ENCODE data around the gene AGBL4. TPM values are rescaled to one million over a fixed set of nuclear protein-coding genes. Genes with fewer than 3 reads are reported as not detected.
"Not testable (repeated sequence)": the region's sequence is repeated elsewhere in the genome, so short reads cannot be mapped to it uniquely, and the experiment has no call there.

Gene AGBL4
- total RNA-seq, 4 donors from 2014 or later: 0.13 TPM; not detected in 3

- Histone ChIP-seq H3K9me3 (no peaks in the 10 kb centered on the region), H3K4me1 (peaks cover 0 to 21% (median 9%) of the 10 kb centered on the region in 4 donors), H3K27ac (replicated peaks in 1 of 4) (no peak overlapping the region), H3K27me3 (no peaks in the 10 kb centered on the region), H3K4me3 (no peak overlapping the region), H3K36me3 (no peaks in the 10 kb centered on the region)
- TF ChIP-seq CTCF (IDR thresholded peaks at IDR 0.05): no peak
- TF ChIP-seq POLR2A (IDR thresholded peaks at IDR 0.05; ENCODE audit: low read depth): no peak
- no peak for TF ChIP-seq POLR2AphosphoS5 (IDR thresholded peaks at IDR 0.05)
- TF ChIP-seq EP300 (IDR thresholded peaks at IDR 0.05): no peak
- DNase-seq (ENCODE audit: extremely low spot score): no peak
- intact Hi-C loops (cut with DNase I): no loop called here
- 89% methylated on average over 3 of the region's 3 CpGs for WGBS
Observed at GRCh38 chr1:48523558-48523957, 1500.2 kb downstream of the AGBL4 start.

GRCh38 chr1:48519896-48520295, 1503.9 kb downstream of the AGBL4 start:
- H3K9me3 ChIP-seq; H3K4me1 ChIP-seq; H3K36me3 ChIP-seq; H3K27me3 ChIP-seq; H3K4me3 ChIP-seq; intact Hi-C loops (cut with DNase I); H3K27ac ChIP-seq (replicated peaks in 1 of 4); DNase-seq (ENCODE audit: extremely low spot score): not testable (repeated sequence)
- 90% methylated on average over 6 of the region's 6 CpGs for WGBS

DNA sequence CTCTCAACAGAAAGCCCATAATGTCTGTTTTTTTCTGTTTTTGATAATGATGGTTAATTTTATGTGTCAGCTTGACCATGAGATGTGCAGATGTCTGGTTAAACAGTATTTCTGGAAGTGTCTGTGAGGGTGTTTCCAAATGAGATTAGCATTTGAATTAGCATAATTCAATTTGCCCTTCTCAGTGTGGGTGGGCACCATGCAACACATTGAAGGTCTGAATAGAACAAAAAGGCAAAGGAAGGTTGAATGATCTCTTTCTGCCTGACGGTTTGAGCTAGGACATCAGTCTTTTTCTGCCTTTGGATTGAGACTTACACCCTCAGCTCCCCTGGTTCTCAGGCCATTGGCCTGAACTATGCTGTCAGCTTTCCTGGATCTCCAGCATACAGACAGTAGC, 1516.9 kb downstream of the AGBL4 start:
- Histone ChIP-seq H3K27me3 (peaks cover 0 to 3% (median 0%) of the 10 kb centered on the region in 4 donors), H3K36me3 (no peaks in the 10 kb centered on the region), H3K27ac (replicated peaks in 1 of 4) (no peak overlapping the region), H3K4me1 (no peaks in the 10 kb centered on the region), H3K4me3 (no peak overlapping the region), H3K9me3 (no peaks in the 10 kb centered on the region)
- WGBS: 7% methylated on average over 1 of the region's 1 CpG
- DNase-seq (ENCODE audit: extremely low spot score): no peak
- TF ChIP-seq CTCF (IDR thresholded peaks at IDR 0.05): no peak
- TF ChIP-seq POLR2A (IDR thresholded peaks at IDR 0.05; ENCODE audit: low read depth): no peak
- TF ChIP-seq POLR2AphosphoS5 (IDR thresholded peaks at IDR 0.05): no peak
- TF ChIP-seq EP300 (IDR thresholded peaks at IDR 0.05): no peak
- intact Hi-C loops (cut with DNase I): no loop called here

- DNase-seq (ENCODE audit: extremely low spot score): no peak
- intact Hi-C loops (cut with DNase I): no loop called here
- no peaks in the 10 kb centered on the region for H3K27me3 ChIP-seq
- no peak overlapping the region for H3K4me3 ChIP-seq
- H3K4me1 ChIP-seq: peaks cover 0 to 9% (median 6%) of the 10 kb centered on the region in 4 donors
- TF ChIP-seq EP300 (IDR thresholded peaks at IDR 0.05) (no peak), POLR2AphosphoS5 (IDR thresholded peaks at IDR 0.05) (no peak)
- no peaks in the 10 kb centered on the region for H3K9me3 ChIP-seq
- no peak overlapping the region for H3K27ac ChIP-seq (replicated peaks in 1 of 4)
- 67% methylated on average over 12 of the region's 12 CpGs for WGBS
- no peaks in the 10 kb centered on the region for H3K36me3 ChIP-seq
Observed at GRCh38 chr1:48500541-48501450, 1523.0 kb downstream of the AGBL4 start.

DNA sequence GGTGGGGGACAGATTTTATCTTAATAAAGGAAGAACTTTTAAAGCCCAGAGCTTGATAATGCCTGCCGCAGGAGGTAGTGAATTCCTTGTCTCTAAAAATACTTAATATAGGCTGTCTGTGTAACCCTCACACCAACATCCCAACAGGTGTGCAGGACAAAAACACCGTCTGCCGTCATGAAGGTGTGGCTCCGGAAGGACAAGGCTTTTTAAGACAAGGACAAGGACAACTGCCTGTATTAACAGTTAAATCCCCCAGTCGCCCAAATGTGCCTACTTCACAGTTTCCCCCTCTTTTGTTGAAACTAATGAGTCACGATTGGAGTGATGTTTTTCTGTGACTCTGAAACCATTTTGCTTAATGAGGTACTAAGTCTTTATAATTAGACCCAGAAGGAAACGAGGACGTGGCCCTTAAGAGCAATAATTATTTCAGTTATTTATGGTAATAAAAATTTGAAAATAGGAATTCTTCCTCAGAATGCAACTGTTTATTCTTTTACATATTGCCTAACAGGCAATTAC, 1524.5 kb downstream of the AGBL4 start:
- Histone ChIP-seq H3K27ac (replicated peaks in 1 of 4) (no peak overlapping the region), H3K27me3 (no peaks in the 10 kb centered on the region), H3K4me3 (no peak overlapping the region), H3K36me3 (no peaks in the 10 kb centered on the region), H3K9me3 (no peaks in the 10 kb centered on the region), H3K4me1 (peaks cover 0 to 20% (median 11%) of the 10 kb centered on the region in 4 donors)
- TF ChIP-seq POLR2AphosphoS5 (IDR thresholded peaks at IDR 0.05) (no peak), EP300 (IDR thresholded peaks at IDR 0.05) (no peak), CTCF (IDR thresholded peaks at IDR 0.05) (no peak), POLR2A (IDR thresholded peaks at IDR 0.05; ENCODE audit: low read depth) (no peak)
- WGBS: 82% methylated on average over 8 of the region's 8 CpGs
- intact Hi-C loops (cut with DNase I): loop anchor here (5.0 kb wide), 1 partner anchor 392 kb away; no protein-coding TSS in a partner anchor
- no peak for DNase-seq (ENCODE audit: extremely low spot score)
